ENCODE data around the gene PDZD4. TPM values are rescaled to one million over a fixed set of nuclear protein-coding genes. Genes with fewer than 3 reads are reported as not detected.

PDZD4 gene
- total and polyA plus RNA-seq, 2 donors, result 0.61 to 7.9 TPM

- no peak overlapping the region for H3K4me3 ChIP-seq (ENCODE audit: low read length in 2 of 2)
- peaks cover 0 to 5% of the 10 kb centered on the region in 2 donors for H3K27me3 ChIP-seq (ENCODE audit: control insufficient read depth in 2 of 2, insufficient read depth in 1 of 2, low read length in 1 of 2)
- 94% methylated on average over 48 of the region's 48 CpGs for WGBS
- no peaks in the 10 kb centered on the region for H3K9me3 ChIP-seq (ENCODE audit: control insufficient read depth in 2 of 2, insufficient read depth in 1 of 2, low read length in 1 of 2)
- no peak for DNase-seq (ENCODE audit: low read depth in 6 of 9, low spot score in 9 of 9)
- H3K27ac ChIP-seq (ENCODE audit: low read depth in 1 of 2, low read length in 1 of 2), result no peak overlapping the region
- no peaks in the 10 kb centered on the region for H3K36me3 ChIP-seq (ENCODE audit: control insufficient read depth in 2 of 2, insufficient read depth in 2 of 2, low read length in 1 of 2)
- H3K4me1 ChIP-seq (ENCODE audit: control insufficient read depth in 2 of 2, insufficient read depth in 2 of 2, low read length in 2 of 2), result no peaks in the 10 kb centered on the region
These were observed 56.4 kb downstream of the PDZD4 start for GRCh38 chrX:153773741-153774575.

GRCh38 chrX:153773218-153773611 is 57.1 kb downstream of the PDZD4 start:
- no peak for DNase-seq (ENCODE audit: low read depth in 6 of 9, low spot score in 9 of 9)
- WGBS, result 97% methylated on average over 23 of the region's 23 CpGs
- no peaks in the 10 kb centered on the region for H3K36me3 ChIP-seq (ENCODE audit: control insufficient read depth in 2 of 2, insufficient read depth in 2 of 2, low read length in 1 of 2)

GRCh38 chrX:153772316-153773217 is 57.8 kb downstream of the PDZD4 start:
- 91% methylated on average over 21 of the region's 21 CpGs for WGBS

More at GRCh38 chrX:153773218-153773611, 57.1 kb downstream of the PDZD4 start:
- no peaks in the 10 kb centered on the region for H3K9me3 ChIP-seq (ENCODE audit: control insufficient read depth in 2 of 2, insufficient read depth in 1 of 2, low read length in 1 of 2)
- H3K27me3 ChIP-seq (ENCODE audit: control insufficient read depth in 2 of 2, insufficient read depth in 1 of 2, low read length in 1 of 2), result peaks cover 0 to 5% of the 10 kb centered on the region in 2 donors
- H3K4me3 ChIP-seq (ENCODE audit: low read length in 2 of 2), result no peak overlapping the region
- H3K27ac ChIP-seq (ENCODE audit: low read depth in 1 of 2, low read length in 1 of 2), result no peak overlapping the region
- H3K4me1 ChIP-seq (ENCODE audit: control insufficient read depth in 2 of 2, insufficient read depth in 2 of 2, low read length in 2 of 2), result no peaks in the 10 kb centered on the region

GRCh38 chrX:153771415-153772315 is 58.7 kb downstream of the PDZD4 start:
- no peak for DNase-seq (ENCODE audit: low read depth in 6 of 9, low spot score in 9 of 9)
- 96% methylated on average over 37 of the region's 37 CpGs for WGBS
- Histone ChIP-seq H3K27ac (ENCODE audit: low read depth in 1 of 2, low read length in 1 of 2) (no peak overlapping the region), H3K27me3 (ENCODE audit: control insufficient read depth in 2 of 2, insufficient read depth in 1 of 2, low read length in 1 of 2) (peaks cover 0 to 2% of the 10 kb centered on the region in 2 donors), H3K4me3 (ENCODE audit: low read length in 2 of 2) (no peak overlapping the region), H3K36me3 (ENCODE audit: control insufficient read depth in 2 of 2, insufficient read depth in 2 of 2, low read length in 1 of 2) (no peaks in the 10 kb centered on the region), H3K9me3 (ENCODE audit: control insufficient read depth in 2 of 2, insufficient read depth in 1 of 2, low read length in 1 of 2) (no peaks in the 10 kb centered on the region), H3K4me1 (ENCODE audit: control insufficient read depth in 2 of 2, insufficient read depth in 2 of 2, low read length in 2 of 2) (peaks cover 0 to under 1% of the 10 kb centered on the region in 2 donors)

More at GRCh38 chrX:153772316-153773217, 57.8 kb downstream of the PDZD4 start:
- Histone ChIP-seq H3K27ac (ENCODE audit: low read depth in 1 of 2, low read length in 1 of 2) (no peak overlapping the region), H3K4me1 (ENCODE audit: control insufficient read depth in 2 of 2, insufficient read depth in 2 of 2, low read length in 2 of 2) (no peaks in the 10 kb centered on the region), H3K9me3 (ENCODE audit: control insufficient read depth in 2 of 2, insufficient read depth in 1 of 2, low read length in 1 of 2) (no peaks in the 10 kb centered on the region), H3K27me3 (ENCODE audit: control insufficient read depth in 2 of 2, insufficient read depth in 1 of 2, low read length in 1 of 2) (peaks cover 0 to 2% of the 10 kb centered on the region in 2 donors), H3K4me3 (ENCODE audit: low read length in 2 of 2) (no peak overlapping the region), H3K36me3 (ENCODE audit: control insufficient read depth in 2 of 2, insufficient read depth in 2 of 2, low read length in 1 of 2) (no peaks in the 10 kb centered on the region)
- DNase-seq (ENCODE audit: low read depth in 6 of 9, low spot score in 9 of 9), result no peak

GRCh38 chrX:153770601-153771414 is 59.5 kb downstream of the PDZD4 start:
- no peaks in the 10 kb centered on the region for H3K36me3 ChIP-seq (ENCODE audit: control insufficient read depth in 2 of 2, insufficient read depth in 2 of 2, low read length in 1 of 2)
- WGBS, result 97% methylated on average over 18 of the region's 18 CpGs

GRCh38 chrX:153769865-153770600 is 60.3 kb downstream of the PDZD4 start:
- H3K4me1 ChIP-seq (ENCODE audit: control insufficient read depth in 2 of 2, insufficient read depth in 2 of 2, low read length in 2 of 2), result peaks cover 0 to 8% of the 10 kb centered on the region in 2 donors
- no peaks in the 10 kb centered on the region for H3K9me3 ChIP-seq (ENCODE audit: control insufficient read depth in 2 of 2, insufficient read depth in 1 of 2, low read length in 1 of 2)
- H3K27me3 ChIP-seq (ENCODE audit: control insufficient read depth in 2 of 2, insufficient read depth in 1 of 2, low read length in 1 of 2), result peaks cover 0 to 10% of the 10 kb centered on the region in 2 donors
- no peak overlapping the region for H3K27ac ChIP-seq (ENCODE audit: low read depth in 1 of 2, low read length in 1 of 2)
- WGBS, result 95% methylated on average over 25 of the region's 25 CpGs
- H3K36me3 ChIP-seq (ENCODE audit: control insufficient read depth in 2 of 2, insufficient read depth in 2 of 2, low read length in 1 of 2), result no peaks in the 10 kb centered on the region
- no peak for DNase-seq (ENCODE audit: low read depth in 6 of 9, low spot score in 9 of 9)
- H3K4me3 ChIP-seq (ENCODE audit: low read length in 2 of 2), result no peak overlapping the region

More at GRCh38 chrX:153770601-153771414, 59.5 kb downstream of the PDZD4 start:
- no peak overlapping the region for H3K4me3 ChIP-seq (ENCODE audit: low read length in 2 of 2)
- no peak for DNase-seq (ENCODE audit: low read depth in 6 of 9, low spot score in 9 of 9)
- no peak overlapping the region for H3K27ac ChIP-seq (ENCODE audit: low read depth in 1 of 2, low read length in 1 of 2)
- H3K27me3 ChIP-seq (ENCODE audit: control insufficient read depth in 2 of 2, insufficient read depth in 1 of 2, low read length in 1 of 2), result peaks cover 0 to 7% of the 10 kb centered on the region in 2 donors
- peaks cover 0 to 8% of the 10 kb centered on the region in 2 donors for H3K4me1 ChIP-seq (ENCODE audit: control insufficient read depth in 2 of 2, insufficient read depth in 2 of 2, low read length in 2 of 2)
- H3K9me3 ChIP-seq (ENCODE audit: control insufficient read depth in 2 of 2, insufficient read depth in 1 of 2, low read length in 1 of 2), result no peaks in the 10 kb centered on the region

GRCh38 chrX:153769158-153769864 is 61.0 kb downstream of the PDZD4 start:
- 93% methylated on average over 23 of the region's 23 CpGs for WGBS
- DNase-seq (ENCODE audit: low read depth in 6 of 9, low spot score in 9 of 9), result no peak
- Histone ChIP-seq H3K9me3 (ENCODE audit: control insufficient read depth in 2 of 2, insufficient read depth in 1 of 2, low read length in 1 of 2) (no peaks in the 10 kb centered on the region), H3K36me3 (ENCODE audit: control insufficient read depth in 2 of 2, insufficient read depth in 2 of 2, low read length in 1 of 2) (no peaks in the 10 kb centered on the region), H3K4me1 (ENCODE audit: control insufficient read depth in 2 of 2, insufficient read depth in 2 of 2, low read length in 2 of 2) (peaks cover 0 to 8% of the 10 kb centered on the region in 2 donors), H3K27ac (ENCODE audit: low read depth in 1 of 2, low read length in 1 of 2) (no peak overlapping the region), H3K4me3 (ENCODE audit: low read length in 2 of 2) (no peak overlapping the region), H3K27me3 (ENCODE audit: control insufficient read depth in 2 of 2, insufficient read depth in 1 of 2, low read length in 1 of 2) (peaks cover 0 to 10% of the 10 kb centered on the region in 2 donors)
